H9 (cell line): ENCODE measurements around the gene TMEM115. TPM values are rescaled to one million over a fixed set of nuclear protein-coding genes. Genes with fewer than 3 reads are reported as not detected.
A peak's percentile ranks its signal among the peaks of the same experiment; 100 is the strongest.

Source experiments
- DNase-seq: peaks from one replicate; pipeline ENCODE4 v3.0.0-alpha.2; 2017
- H2AFZ ChIP-seq: one replicate; pipeline ENCODE4 v1.6.1; 2013; ENCODE audit warnings: mild to moderate bottlenecking, low read length, control low read depth, moderate library complexity
- H2AK5ac ChIP-seq: 2 replicates; pipeline ENCODE4 v1.6.1; 2013; ENCODE audit warnings: low read length, control low read depth, mixed read lengths; ENCODE audit not compliant: insufficient read length
- H2BK120ac ChIP-seq: one replicate; pipeline ENCODE4 v1.6.1; 2013; ENCODE audit warnings: low read depth, mild to moderate bottlenecking, low read length, control low read depth, inconsistent platforms; ENCODE audit not compliant: poor library complexity, severe bottlenecking
- H2BK12ac ChIP-seq: 2 replicates; pipeline ENCODE4 v1.6.1; 2013; ENCODE audit warnings: low read length, control low read depth, mixed read lengths, low read depth; ENCODE audit not compliant: insufficient read length
- H2BK15ac ChIP-seq: 2 replicates; pipeline ENCODE4 v1.6.1; 2013; ENCODE audit warnings: low read depth, low read length, control low read depth
- H2BK20ac ChIP-seq: one replicate; pipeline ENCODE4 v1.6.1; 2013; ENCODE audit warnings: low read depth, mild to moderate bottlenecking, low read length, control low read depth, inconsistent platforms; ENCODE audit not compliant: poor library complexity, severe bottlenecking
- H2BK5ac ChIP-seq: 2 replicates; pipeline ENCODE4 v1.6.1; 2013; ENCODE audit warnings: low read length, control low read depth, mixed read lengths; ENCODE audit not compliant: insufficient read length
- H3K14ac ChIP-seq: 2 replicates; pipeline ENCODE4 v1.6.1; 2013; ENCODE audit warnings: low read length, control low read depth; ENCODE audit not compliant: insufficient read depth
- H3K18ac ChIP-seq: 2 replicates; pipeline ENCODE4 v1.6.1; 2013; ENCODE audit warnings: low read depth, mild to moderate bottlenecking, mixed read lengths, low read length, control low read depth; ENCODE audit not compliant: insufficient read length
- H3K23ac ChIP-seq: 2 replicates; pipeline ENCODE4 v1.6.1; 2013; ENCODE audit warnings: low read length, control low read depth, mixed read lengths, low read depth; ENCODE audit not compliant: insufficient read length
- H3K23me2 ChIP-seq: 2 replicates; pipeline ENCODE4 v1.6.1; 2013; ENCODE audit warnings: low read depth, mild to moderate bottlenecking, mixed read lengths, low read length, control low read depth; ENCODE audit not compliant: insufficient read length, poor library complexity, severe bottlenecking
- H3K27ac ChIP-seq: 2 replicates; pipeline ENCODE4 v1.5.1; 2013; ENCODE audit warnings: low read length, control low read depth, mixed read lengths, low read depth; ENCODE audit not compliant: insufficient read length
- H3K27me3 ChIP-seq: 2 replicates; pipeline ENCODE4 v1.6.1; 2013; ENCODE audit warnings: low read length, control low read depth, inconsistent platforms; ENCODE audit not compliant: insufficient read depth
- H3K4ac ChIP-seq: 2 replicates; pipeline ENCODE4 v1.6.1; 2013; ENCODE audit warnings: low read depth, mild to moderate bottlenecking, control low read depth, inconsistent platforms, low read length, moderate library complexity
- H3K4me1 ChIP-seq: 2 replicates; pipeline ENCODE4 v1.6.1; 2013; ENCODE audit warnings: low read length, control low read depth, inconsistent platforms; ENCODE audit not compliant: insufficient read depth
- H3K4me2 ChIP-seq: 2 replicates; pipeline ENCODE4 v1.6.1; 2013; ENCODE audit warnings: low read length, control low read depth, mixed read lengths; ENCODE audit not compliant: insufficient read length, insufficient read depth
- H3K56ac ChIP-seq: 2 replicates; pipeline ENCODE4 v1.6.1; 2013; ENCODE audit warnings: low read depth, mild to moderate bottlenecking, mixed read lengths, low read length, control low read depth; ENCODE audit not compliant: insufficient read length
- H3K79me1 ChIP-seq: 2 replicates; pipeline ENCODE4 v1.6.1; 2013; ENCODE audit warnings: low read depth, mild to moderate bottlenecking, moderate library complexity, low read length, control low read depth, inconsistent platforms; ENCODE audit not compliant: insufficient read depth, poor library complexity, severe bottlenecking
- H3K79me2 ChIP-seq: 2 replicates; pipeline ENCODE4 v1.6.1; 2013; ENCODE audit warnings: low read length, control low read depth, inconsistent platforms; ENCODE audit not compliant: insufficient read depth
- H3K9ac ChIP-seq: 2 replicates; pipeline ENCODE4 v1.6.1; 2013; ENCODE audit warnings: low read length, control low read depth, mixed read lengths; ENCODE audit not compliant: insufficient read length; ENCODE audit errors: extremely low read depth
- H3K9me3 ChIP-seq: one replicate; pipeline ENCODE4 v1.6.1; 2013; ENCODE audit warnings: low read depth, low read length, inconsistent platforms; ENCODE audit not compliant: control insufficient read depth
- H3T11ph ChIP-seq: one replicate; pipeline ENCODE4 v1.6.1; 2013; ENCODE audit warnings: mild to moderate bottlenecking, low read length, control low read depth, inconsistent platforms
- H4K20me1 ChIP-seq: one replicate; pipeline ENCODE4 v1.6.1; 2013; ENCODE audit not compliant: control insufficient read depth, insufficient read length, insufficient read depth
- H4K5ac ChIP-seq: 2 replicates; pipeline ENCODE4 v1.6.1; 2013; ENCODE audit warnings: low read depth, mild to moderate bottlenecking, mixed read lengths, low read length, control low read depth; ENCODE audit not compliant: insufficient read length
- H4K8ac ChIP-seq: replicated peaks from 2 replicates; pipeline ENCODE4 v1.6.1; 2013; ENCODE audit warnings: low read length, control low read depth, mixed read lengths, low read depth; ENCODE audit not compliant: insufficient read length
- H4K91ac ChIP-seq: 2 replicates; pipeline ENCODE4 v1.6.1; 2013; ENCODE audit warnings: low read depth, mild to moderate bottlenecking, moderate library complexity, mixed read lengths, low read length, control low read depth; ENCODE audit not compliant: insufficient read length
- H3K27ac Mint-ChIP-seq, 3 experiments: 2 replicates in 2 of 3; 3 replicates in 1 of 3; pipeline ENCODE4 v1.8.0; 2020 to 2021; ENCODE audit warnings: mixed read lengths in 3 of 3, mild to moderate bottlenecking in 1 of 3, moderate library complexity in 1 of 3
- H3K27me3 Mint-ChIP-seq: 2 replicates; pipeline ENCODE4 v1.8.0; 2021; ENCODE audit warnings: low read depth, mild to moderate bottlenecking, moderate library complexity, mixed read lengths
- H3K36me3 Mint-ChIP-seq, 3 experiments: 2 replicates in 2 of 3; 3 replicates in 1 of 3; pipeline ENCODE4 v1.8.0; 2020 to 2021; ENCODE audit warnings: low read depth in 3 of 3, mixed read lengths in 3 of 3; ENCODE audit not compliant: insufficient read depth in 1 of 3
- H3K4me1 Mint-ChIP-seq, 2 experiments: 2 replicates each; pipeline ENCODE4 v1.8.0; 2020; ENCODE audit warnings: mixed read lengths in 2 of 2
- H3K4me3 Mint-ChIP-seq, 2 experiments: 2 replicates in 1 of 2; 3 replicates in 1 of 2; pipeline ENCODE4 v1.8.0; 2020 to 2021; ENCODE audit warnings: mild to moderate bottlenecking in 2 of 2, mixed read lengths in 2 of 2, moderate library complexity in 1 of 2
- H3K9me3 Mint-ChIP-seq, 2 experiments: 2 replicates in 1 of 2; 3 replicates in 1 of 2; pipeline ENCODE4 v1.8.0; 2020; ENCODE audit warnings: mild to moderate bottlenecking in 2 of 2, mixed read lengths in 2 of 2, moderate library complexity in 1 of 2
- CTCF ChIP-seq: fragments of 200-600 bp; sonication (generic); conservative IDR thresholded peaks from 3 replicates; pipeline ENCODE4 v1.8.0; 2021; ENCODE audit warnings: antibody characterized with exemption, mild to moderate bottlenecking
- WGBS: extraction: QIAGEN DNeasy Blood & Tissue Kit; methylation state at CpG from one replicate; pipeline ENCODE4 v1.1.7; 2013; ENCODE audit warnings: missing lambda C conversion rate, low lambda C conversion rate, mixed read lengths; ENCODE audit not compliant: insufficient read length; ENCODE audit errors: extremely low coverage; 5-methylcytosine and 5-hydroxymethylcytosine counted together
- total RNA-seq: library from RNA; stranded (reverse); gene quantifications from 2 replicates; pipeline ENCODE4 v1.2.1, GENCODE V29; 2021

Gene TMEM115
- total RNA-seq, 1 experiment from 2014 or later: 32.3 TPM

- H3K56ac ChIP-seq: no peak overlapping the region
- no peak overlapping the region for H2BK15ac ChIP-seq
- H4K8ac ChIP-seq: no peak overlapping the region
- H3K27me3 ChIP-seq: peaks cover 13% of the 10 kb centered on the region; the same call in 1 of the 2 replicates
- H3T11ph ChIP-seq: no peak overlapping the region
- Mint-ChIP-seq H3K27ac (no peak overlapping the region), H3K27me3 (peaks cover 58% of the 10 kb centered on the region), H3K9me3 (no peaks in the 10 kb centered on the region), H3K4me1 (peaks cover 8 to 14% of the 10 kb centered on the region in 2 experiments), H3K36me3 (peaks cover 6 to 15% (median 7%) of the 10 kb centered on the region in 3 experiments; a peak in 6 of 7 replicates), H3K4me3 (peak overlapping the region; percentile 57 to 70; a peak in 2 of 5 replicates)
- no peak overlapping the region for H2AFZ ChIP-seq
- H3K4me2 ChIP-seq: peak overlapping the region; percentile 62
- WGBS: no CpG with 5 or more reads among the region's 8 CpGs
- no peak overlapping the region for H2BK120ac ChIP-seq
- H3K4me1 ChIP-seq: no peaks in the 10 kb centered on the region; the same call in 1 of the 2 replicates
- H4K20me1 ChIP-seq: no peaks in the 10 kb centered on the region
- no peak overlapping the region for H2AK5ac ChIP-seq
- no peak overlapping the region for H4K5ac ChIP-seq
- no peak for TF ChIP-seq CTCF
- H4K91ac ChIP-seq: no peak overlapping the region
- no peak overlapping the region for H2BK12ac ChIP-seq
- no peak overlapping the region for H3K4ac ChIP-seq
- no peak overlapping the region for H3K27ac ChIP-seq
- H3K79me1 ChIP-seq: no peaks in the 10 kb centered on the region
- DNase-seq: no peak
- H3K79me2 ChIP-seq: no peaks in the 10 kb centered on the region
- no peaks in the 10 kb centered on the region for H3K9me3 ChIP-seq
- no peak overlapping the region for H3K14ac ChIP-seq
- peaks cover 15% of the 10 kb centered on the region for H3K23me2 ChIP-seq
- H2BK20ac ChIP-seq: no peak overlapping the region
- no peak overlapping the region for H3K18ac ChIP-seq
- H3K9ac ChIP-seq: no peak overlapping the region
- no peak overlapping the region for H3K23ac ChIP-seq
- H2BK5ac ChIP-seq: no peak overlapping the region
These were observed 14.3 kb downstream of the TMEM115 start for GRCh38 chr3:50345008-50345407.
